SW480 (cell line): ENCODE data around the gene TTYH3.
"Not testable (repeated sequence)": the region's sequence is repeated elsewhere in the genome, so short reads cannot be mapped to it uniquely, and the experiment has no call there.

Experiments
- DNase-seq: peaks from one replicate; pipeline ENCODE4 v3.0.0-alpha.2; 2016; ENCODE audit warnings: low spot score

TTYH3 gene

GRCh38 chr7:2631946-2632732, at the start of gene TTYH3:
Gene TTYH3, plus strand, starts transcription at chr7:2631986. Its CDS starts 170 bp downstream, at chr7:2632156.
- no peak for DNase-seq

GRCh38 chr7:2582006-2582735, 49.6 kb upstream of the TTYH3 start:
- no peak for DNase-seq

GRCh38 chr7:2583798-2584580, 47.8 kb upstream of the TTYH3 start:
- DNase-seq: no peak

- DNase-seq: no peak
These were observed 46.3 kb upstream of the TTYH3 start for GRCh38 chr7:2585446-2585845.

GRCh38 chr7:2586326-2587020, 45.3 kb upstream of the TTYH3 start:
- no peak for DNase-seq

- no peak for DNase-seq
These were observed 44.7 kb upstream of the TTYH3 start for GRCh38 chr7:2587134-2587533.

- no peak for DNase-seq
These were observed 44.0 kb upstream of the TTYH3 start for GRCh38 chr7:2587778-2588177.

- DNase-seq: no peak
These were observed 42.4 kb upstream of the TTYH3 start for GRCh38 chr7:2589341-2589740.

GRCh38 chr7:2589941-2590340, 41.8 kb upstream of the TTYH3 start:
- DNase-seq: not testable (repeated sequence)

- no peak for DNase-seq
These were observed 39.4 kb upstream of the TTYH3 start for GRCh38 chr7:2592375-2592865.

GRCh38 chr7:2593036-2593727, 38.6 kb upstream of the TTYH3 start:
- no peak for DNase-seq

- DNase-seq: no peak
These were observed 37.2 kb upstream of the TTYH3 start for GRCh38 chr7:2594599-2594998.

- DNase-seq: no peak
These were observed 36.4 kb upstream of the TTYH3 start for GRCh38 chr7:2595258-2595860.

GRCh38 chr7:2596464-2597272, 35.1 kb upstream of the TTYH3 start:
- no peak for DNase-seq

GRCh38 chr7:2597273-2597640, 34.5 kb upstream of the TTYH3 start:
- DNase-seq: no peak

- DNase-seq: no peak
These were observed 33.5 kb upstream of the TTYH3 start for GRCh38 chr7:2598154-2598823.

GRCh38 chr7:2601065-2601464, 30.7 kb upstream of the TTYH3 start:
- no peak for DNase-seq

- no peak for DNase-seq
These were observed 29.9 kb upstream of the TTYH3 start for GRCh38 chr7:2601907-2602306.

- peak; percentile 84 for DNase-seq
These were observed 29.3 kb upstream of the TTYH3 start for GRCh38 chr7:2602406-2603043.
